Transverse colon (tissue), 4 donors: Measurements from ENCODE around the gene SLC7A6OS. TPM values are rescaled to one million over a fixed set of nuclear protein-coding genes. Genes with fewer than 3 reads are reported as not detected.

Experiments
- DNase-seq: peaks from one replicate; pipeline ENCODE4 v3.0.0-alpha.2; 2019
- H3K27ac ChIP-seq, 4 donors: fragments of 200-600 bp; sonication (generic); 2 replicates each; pipeline ENCODE4 v1.5.1; 2016 to 2018; ENCODE audit warnings: inconsistent platforms in 4 of 4
- H3K27me3 ChIP-seq: fragments of 200-600 bp; sonication (generic); 2 replicates; pipeline ENCODE4 v1.5.1; 2017; ENCODE audit warnings: inconsistent platforms
- H3K36me3 ChIP-seq, 4 donors: fragments of 200-600 bp; sonication (generic); 2 replicates each; pipeline ENCODE4 v1.5.1; 2017 to 2019; ENCODE audit warnings: inconsistent platforms in 4 of 4
- H3K4me1 ChIP-seq, 4 donors: fragments of 200-600 bp; sonication (generic); 2 replicates each; pipeline ENCODE4 v1.5.1; 2017 to 2020; ENCODE audit warnings: inconsistent platforms in 4 of 4
- H3K4me3 ChIP-seq, 4 donors: fragments of 200-600 bp; sonication (generic); 1 replicate in 1 of 4; 2 replicates in 3 of 4; pipeline versions ENCODE4 v1.5.1 to v1.6.1; 2017 to 2019; ENCODE audit warnings: inconsistent platforms in 4 of 4
- H3K9me3 ChIP-seq, 2 donors: fragments of 200-600 bp; sonication (generic); 2 replicates each; pipeline ENCODE4 v1.5.1; 2017 to 2019; ENCODE audit warnings: inconsistent platforms in 2 of 2
- CTCF ChIP-seq, 5 experiments: fragments of 200-600 bp in 3 of 5; fragments of 450-650 bp in 2 of 5; sonication (generic) in 3 of 5; IDR thresholded peaks; 1 replicate in 2 of 5; 2 replicates in 3 of 5; pipeline ENCODE4 v1.5.1; 2016 to 2017; ENCODE audit warnings: antibody characterized with exemption in 5 of 5, inconsistent platforms in 3 of 5, mild to moderate bottlenecking in 2 of 5, moderate library complexity in 1 of 5
- EP300 ChIP-seq: sonication (generic); formaldehyde crosslinking; IDR thresholded peaks from one replicate; pipeline ENCODE4 v1.6.1; 2017; ENCODE audit warnings: antibody characterized with exemption, low read depth
- POLR2A ChIP-seq: fragments of 450-650 bp; IDR thresholded peaks from one replicate; pipeline ENCODE4 v1.6.1; 2016; ENCODE audit warnings: antibody characterized with exemption, mild to moderate bottlenecking, moderate library complexity
- POLR2AphosphoS5 ChIP-seq, 3 donors: sonication (generic); formaldehyde crosslinking; IDR thresholded peaks; one replicate each; pipeline ENCODE4 v1.6.1; 2016; ENCODE audit warnings: antibody characterized with exemption in 3 of 3
- WGBS, 2 donors: methylation state at CpG; one replicate each; pipeline ENCODE4 v1.1.5; 2018; ENCODE audit warnings: low coverage in 1 of 2; 5-methylcytosine and 5-hydroxymethylcytosine counted together
- in situ Hi-C, 4 donors: fragments of 200-750 bp; cut with MboI; loops; one replicate each; pipeline versions ENCODE4 v1.15.0 to v1.15.1; 2017; ENCODE audit warnings: low sequenced_read_pairs in 3 of 4, low pct_ligation_motif_present in 1 of 4, low pct_unique_long_range_greater_than_20kb in 1 of 4
- intact Hi-C: fragments of 100-400 bp; cut with DNase I; formaldehyde crosslinking; loops from one replicate; pipeline ENCODE4 v1.15.1; 2023; ENCODE audit warnings: low total_unique reads
- total RNA-seq, 4 donors: library from RNA; depleted of rRNA; stranded (reverse); fragments of >200 nt; gene quantifications; one replicate each; pipeline ENCODE4 v1.1.0, GENCODE V29; 2016

Gene SLC7A6OS
- total RNA-seq, 4 donors from 2014 or later, result 7.8 to 49.0 (median 15.3) TPM

- H3K36me3 ChIP-seq, result peaks cover 0 to 23% (median 5%) of the 10 kb centered on the region in 4 donors
- peaks cover 9 to 30% (median 19%) of the 10 kb centered on the region in 4 donors for H3K4me1 ChIP-seq
- 50 to 71% methylated on average over 3 to 13 of the region's 13 CpGs for WGBS, 2 donors
- H3K9me3 ChIP-seq, result no peaks in the 10 kb centered on the region
- no peaks in the 10 kb centered on the region for H3K27me3 ChIP-seq
- intact Hi-C loops (no loop called here), in situ Hi-C loops (loop anchor here in 3 of 4 donors (5.0 to 10.0 kb wide), 2 partner anchors 67 to 74 kb away; no protein-coding TSS in a partner anchor)
- H3K27ac ChIP-seq, result peak overlapping the region; percentile 84 to 88 (median 88)
- DNase-seq, result peak; percentile 66
- TF ChIP-seq EP300 (peak; percentile 10), POLR2A (no peak), POLR2AphosphoS5 (IDR thresholded peaks at IDR 0.05) (peak in 2 of 3 donors; percentile 40 to 54)
- no peak overlapping the region for H3K4me3 ChIP-seq
These were observed 52.6 kb downstream of the SLC7A6OS start for GRCh38 chr16:68257906-68258800.

GRCh38 chr16:68257251-68257905 is 53.4 kb downstream of the SLC7A6OS start:
- intact Hi-C loops (no loop called here), in situ Hi-C loops (loop anchor here in 3 of 4 donors (5.0 to 10.0 kb wide), 2 partner anchors 67 to 75 kb away; no protein-coding TSS in a partner anchor)
- H3K27me3 ChIP-seq, result no peaks in the 10 kb centered on the region
- H3K36me3 ChIP-seq, result peaks cover 0 to 23% (median 5%) of the 10 kb centered on the region in 4 donors
- DNase-seq, result peak; percentile 63
- 53% methylated on average over 6 of the region's 6 CpGs; no CpG with 5 or more reads in 1 of the 2 donors for WGBS, 2 donors
- H3K4me1 ChIP-seq, result peaks cover 9 to 30% (median 18%) of the 10 kb centered on the region in 4 donors
- no peaks in the 10 kb centered on the region for H3K9me3 ChIP-seq
- no peak for TF ChIP-seq POLR2AphosphoS5 (IDR thresholded peaks at IDR 0.05)
- TF ChIP-seq CTCF (IDR thresholded peaks at IDR 0.05), result no peak
- no peak for TF ChIP-seq POLR2A
- TF ChIP-seq EP300, result no peak
- H3K4me3 ChIP-seq, result no peak overlapping the region
- peak overlapping the region; percentile 84 to 88 (median 88) for H3K27ac ChIP-seq

- no peak for TF ChIP-seq EP300
- TF ChIP-seq POLR2A, result no peak
- no peak for TF ChIP-seq POLR2AphosphoS5 (IDR thresholded peaks at IDR 0.05)
- TF ChIP-seq CTCF (IDR thresholded peaks at IDR 0.05), result no peak
- in situ Hi-C loops, result loop anchor here in 3 of 4 donors (5.0 to 10.0 kb wide), 2 partner anchors 69 to 77 kb away; no protein-coding TSS in a partner anchor
These were observed 55.0 kb downstream of the SLC7A6OS start for GRCh38 chr16:68255712-68256111.

GRCh38 chr16:68253721-68254120 is 57.0 kb downstream of the SLC7A6OS start:
- intact Hi-C loops, result no loop called here
- Histone ChIP-seq H3K27ac (no peak overlapping the region), H3K4me1 (peaks cover 9 to 20% (median 18%) of the 10 kb centered on the region in 4 donors), H3K9me3 (no peaks in the 10 kb centered on the region), H3K36me3 (peaks cover 0 to 16% (median 6%) of the 10 kb centered on the region in 4 donors), H3K4me3 (no peak overlapping the region), H3K27me3 (no peaks in the 10 kb centered on the region)
- TF ChIP-seq EP300 (no peak), POLR2A (no peak), CTCF (IDR thresholded peaks at IDR 0.05) (no peak), POLR2AphosphoS5 (IDR thresholded peaks at IDR 0.05) (no peak)
- in situ Hi-C loops, result loop anchor here in 1 of 4 donors (10.0 kb wide), 1 partner anchor 71 kb away; no protein-coding TSS in a partner anchor
- DNase-seq, result no peak
- 91 to 94% methylated on average over 3 to 4 of the region's 4 CpGs for WGBS, 2 donors

More at GRCh38 chr16:68255712-68256111, 55.0 kb downstream of the SLC7A6OS start:
- Histone ChIP-seq H3K27me3 (no peaks in the 10 kb centered on the region), H3K36me3 (peaks cover 0 to 23% (median 6%) of the 10 kb centered on the region in 4 donors), H3K4me1 (peaks cover 9 to 23% (median 18%) of the 10 kb centered on the region in 4 donors), H3K9me3 (no peaks in the 10 kb centered on the region), H3K27ac (no peak overlapping the region), H3K4me3 (no peak overlapping the region)
- intact Hi-C loops, result no loop called here
- WGBS, 2 donors, result 93% methylated on average over 18 of the region's 18 CpGs; no CpG with 5 or more reads in 1 of the 2 donors
- no peak for DNase-seq
